Astrocyte (in vitro differentiated cells and primary cell): ENCODE results near the gene DAPK3. TPM values are rescaled to one million over a fixed set of nuclear protein-coding genes. Genes with fewer than 3 reads are reported as not detected.

ENCODE experiments used
- DNase-seq: peaks from one replicate; pipeline ENCODE4 v3.0.0-alpha.2; 2010; ENCODE audit warnings: low read depth
- FAIRE-seq: peaks from 2 replicates; lab custom pipeline; 2011; peaks lifted over from hg19 to GRCh38; lab: Jason Lieb, UNC
- H2AFZ ChIP-seq: 2 replicates; pipeline ENCODE4 v1.6.0; 2012; ENCODE audit warnings: low read depth, low read length, inconsistent platforms
- H3K27ac ChIP-seq: 2 replicates; pipeline ENCODE4 v1.5.1; 2011; ENCODE audit warnings: low read depth, low read length, inconsistent platforms
- H3K27me3 ChIP-seq: 2 replicates; pipeline ENCODE4 v1.6.0; 2011; ENCODE audit warnings: low read length, inconsistent platforms; ENCODE audit not compliant: insufficient read depth
- H3K36me3 ChIP-seq: 2 replicates; pipeline ENCODE4 v1.5.1; 2011; ENCODE audit warnings: low read length, inconsistent platforms; ENCODE audit not compliant: insufficient read depth
- H3K4me1 ChIP-seq: 2 replicates; pipeline ENCODE4 v1.5.1; 2011; ENCODE audit warnings: low read length, inconsistent platforms; ENCODE audit not compliant: insufficient read depth
- H3K4me2 ChIP-seq: 2 replicates; pipeline ENCODE4 v1.6.0; 2012; ENCODE audit warnings: low read length, inconsistent platforms
- H3K4me3 ChIP-seq: 2 replicates; pipeline ENCODE4 v1.5.1; 2011; ENCODE audit warnings: low read depth, mild to moderate bottlenecking, low read length, inconsistent platforms; ENCODE audit not compliant: insufficient read depth
- H3K79me2 ChIP-seq: 2 replicates; pipeline ENCODE4 v1.6.0; 2012; ENCODE audit warnings: mild to moderate bottlenecking, low read length, inconsistent platforms; ENCODE audit not compliant: insufficient read depth
- H3K9ac ChIP-seq: 2 replicates; pipeline ENCODE4 v1.6.0; 2012; ENCODE audit warnings: mild to moderate bottlenecking, low read length, inconsistent platforms
- H3K9me3 ChIP-seq: 2 replicates; pipeline ENCODE4 v1.5.1; 2012; ENCODE audit warnings: low read depth, mild to moderate bottlenecking, low read length, inconsistent platforms; ENCODE audit not compliant: insufficient read depth
- H4K20me1 ChIP-seq: 2 replicates; pipeline ENCODE4 v1.6.0; 2012; ENCODE audit warnings: low read length, inconsistent platforms; ENCODE audit not compliant: insufficient read depth
- H3K27ac Mint-ChIP-seq: one replicate; pipeline ENCODE4 v1.8.0; 2021; ENCODE audit warnings: mild to moderate bottlenecking, mixed read lengths; ENCODE audit not compliant: unreplicated experiment
- H3K27me3 Mint-ChIP-seq: one replicate; pipeline ENCODE4 v1.8.0; 2021; ENCODE audit warnings: low read depth, mixed read lengths; ENCODE audit not compliant: unreplicated experiment
- H3K36me3 Mint-ChIP-seq: one replicate; pipeline ENCODE4 v1.8.0; 2021; ENCODE audit warnings: low read depth, mixed read lengths; ENCODE audit not compliant: unreplicated experiment
- H3K4me1 Mint-ChIP-seq: one replicate; pipeline ENCODE4 v1.8.0; 2021; ENCODE audit warnings: low read depth, mixed read lengths; ENCODE audit not compliant: unreplicated experiment
- H3K4me3 Mint-ChIP-seq: one replicate; pipeline ENCODE4 v1.8.0; 2021; ENCODE audit warnings: mild to moderate bottlenecking, moderate library complexity, mixed read lengths; ENCODE audit not compliant: unreplicated experiment
- H3K9me3 Mint-ChIP-seq: one replicate; pipeline ENCODE4 v1.8.0; 2021; ENCODE audit warnings: mild to moderate bottlenecking, mixed read lengths; ENCODE audit not compliant: unreplicated experiment
- CTCF ChIP-seq: IDR thresholded peaks from 2 replicates; pipeline ENCODE4 v1.5.1; 2011; ENCODE audit warnings: low read depth, mild to moderate bottlenecking, inconsistent platforms, low read length, moderate library complexity; ENCODE audit not compliant: insufficient read depth
- EZH2 ChIP-seq: IDR thresholded peaks from 2 replicates; pipeline ENCODE4 v1.6.1; 2012; ENCODE audit warnings: mild to moderate bottlenecking, low read length, inconsistent platforms; ENCODE audit not compliant: insufficient read depth
- total RNA-seq: library from RNA; stranded (reverse); gene quantifications from 2 replicates; pipeline ENCODE4 v1.2.1, GENCODE V29; 2021

Gene DAPK3
- total RNA-seq, 1 donor from 2014 or later: 264 TPM

- peaks cover 2% of the 10 kb centered on the region for H3K9me3 Mint-ChIP-seq
- H3K9me3 ChIP-seq: no peaks in the 10 kb centered on the region
- peak overlapping the region; percentile 99 for H3K4me3 ChIP-seq
- H3K27ac Mint-ChIP-seq: peak overlapping the region; percentile 99
- peaks cover 49% of the 10 kb centered on the region for H3K4me1 ChIP-seq
- H3K79me2 ChIP-seq: peaks cover 72% of the 10 kb centered on the region
- H3K4me2 ChIP-seq: peak overlapping the region; percentile 98
- peak overlapping the region; percentile 96 for H3K27ac ChIP-seq
- no peaks in the 10 kb centered on the region for H3K27me3 Mint-ChIP-seq
- peaks cover 57% of the 10 kb centered on the region for H3K36me3 ChIP-seq
- H3K27me3 ChIP-seq: no peaks in the 10 kb centered on the region
- no peak for TF ChIP-seq CTCF
- TF ChIP-seq EZH2: no peak
- peaks cover 71% of the 10 kb centered on the region for H4K20me1 ChIP-seq
- peak overlapping the region; percentile 100 for H3K9ac ChIP-seq
- FAIRE-seq (no peak), DNase-seq (peak; percentile 57)
- H3K4me1 Mint-ChIP-seq: peaks cover 45% of the 10 kb centered on the region
- H3K36me3 Mint-ChIP-seq: peaks cover 29% of the 10 kb centered on the region
- H3K4me3 Mint-ChIP-seq: peak overlapping the region; percentile 99
- no peak overlapping the region for H2AFZ ChIP-seq
Observed at GRCh38 chr19:3982701-3983541, 12.0 kb upstream of the DAPK3 start.

- H3K4me1 ChIP-seq: peaks cover 52% of the 10 kb centered on the region
- no peak for FAIRE-seq
- H3K27me3 ChIP-seq: no peaks in the 10 kb centered on the region
- peaks cover 49% of the 10 kb centered on the region for H3K4me1 Mint-ChIP-seq
- no peak for DNase-seq
- H3K36me3 Mint-ChIP-seq: peaks cover 31% of the 10 kb centered on the region
- H3K9ac ChIP-seq: peak overlapping the region; percentile 100
- peak overlapping the region; percentile 98 for H3K4me2 ChIP-seq
- peaks cover 2% of the 10 kb centered on the region for H3K9me3 Mint-ChIP-seq
- H3K27ac Mint-ChIP-seq: peak overlapping the region; percentile 99
- TF ChIP-seq EZH2 (no peak), CTCF (no peak)
- peak overlapping the region; percentile 19 for H3K4me3 ChIP-seq
- peak overlapping the region; percentile 99 for H3K4me3 Mint-ChIP-seq
- H3K27ac ChIP-seq: no peak overlapping the region
- peaks cover 65% of the 10 kb centered on the region for H3K36me3 ChIP-seq
- H4K20me1 ChIP-seq: peaks cover 80% of the 10 kb centered on the region
- peaks cover 81% of the 10 kb centered on the region for H3K79me2 ChIP-seq
- H3K9me3 ChIP-seq: no peaks in the 10 kb centered on the region
- H2AFZ ChIP-seq: no peak overlapping the region
- H3K27me3 Mint-ChIP-seq: no peaks in the 10 kb centered on the region
Observed at GRCh38 chr19:3981736-3982681, 11.1 kb upstream of the DAPK3 start.
